HG02623 (cell line): Measurements from ENCODE around the gene MYOM1.
"Not testable (repeated sequence)": the region's sequence is repeated elsewhere in the genome, so short reads cannot be mapped to it uniquely, and the experiment has no call there.

Experiments
- ATAC-seq: cut with Tn5 transposase; IDR thresholded peaks from one replicate; pipeline ENCODE4 v1.9.1; 2021; ENCODE audit warnings: moderate library complexity; ENCODE audit not compliant: unreplicated experiment

The MYOM1 gene

GRCh38 chr18:3041843-3042242, 177.9 kb downstream of the MYOM1 start:
- no peak for ATAC-seq

- ATAC-seq = no peak
Measured at GRCh38 chr18:3040881-3041280, 178.9 kb downstream of the MYOM1 start.

- no peak for ATAC-seq
Measured at GRCh38 chr18:3040173-3040572, 179.6 kb downstream of the MYOM1 start.

- ATAC-seq = peak; percentile 99
Measured at GRCh38 chr18:3037423-3037915, 182.3 kb downstream of the MYOM1 start.

GRCh38 chr18:3036108-3036507, 183.7 kb downstream of the MYOM1 start:
- no peak for ATAC-seq

GRCh38 chr18:3035635-3036034, 184.1 kb downstream of the MYOM1 start:
- ATAC-seq = no peak

GRCh38 chr18:3032721-3033120, 187.0 kb downstream of the MYOM1 start:
- no peak for ATAC-seq

DNA sequence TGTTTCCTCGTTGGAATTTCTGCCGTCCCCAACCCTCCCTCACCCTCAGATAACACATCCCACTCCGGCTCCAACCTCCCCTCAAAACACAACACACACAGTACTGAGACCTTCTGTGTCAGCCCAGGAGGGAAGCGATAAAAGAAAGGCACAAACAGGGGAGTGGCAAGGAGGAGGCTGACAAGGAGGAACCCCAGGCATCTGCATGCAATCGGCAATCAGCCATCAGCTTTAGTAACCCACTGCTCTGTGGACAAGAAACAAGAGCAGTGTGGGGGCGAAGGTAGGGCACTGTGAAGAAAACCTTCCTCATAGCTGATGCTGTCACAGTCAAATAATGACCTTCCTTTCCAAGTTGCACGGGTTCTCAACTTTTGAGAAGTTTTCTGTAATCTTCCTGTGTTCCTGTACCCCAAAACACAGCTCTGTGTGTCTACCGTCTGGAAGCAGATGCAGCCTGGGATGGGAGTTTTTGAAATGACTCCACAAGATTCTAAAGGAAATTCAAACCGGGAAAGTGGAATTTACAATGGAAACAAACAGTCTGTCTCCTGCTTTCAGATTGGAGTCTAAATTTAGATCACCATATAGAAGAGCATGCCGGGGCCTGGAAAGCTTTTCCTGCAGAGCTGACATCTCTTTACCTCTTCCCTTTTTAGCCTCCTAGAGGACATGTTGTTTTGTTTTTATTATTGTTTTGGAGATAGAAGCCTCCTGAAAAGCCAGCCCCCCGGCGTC, 190.4 kb downstream of the MYOM1 start:
- ATAC-seq = no peak

DNA sequence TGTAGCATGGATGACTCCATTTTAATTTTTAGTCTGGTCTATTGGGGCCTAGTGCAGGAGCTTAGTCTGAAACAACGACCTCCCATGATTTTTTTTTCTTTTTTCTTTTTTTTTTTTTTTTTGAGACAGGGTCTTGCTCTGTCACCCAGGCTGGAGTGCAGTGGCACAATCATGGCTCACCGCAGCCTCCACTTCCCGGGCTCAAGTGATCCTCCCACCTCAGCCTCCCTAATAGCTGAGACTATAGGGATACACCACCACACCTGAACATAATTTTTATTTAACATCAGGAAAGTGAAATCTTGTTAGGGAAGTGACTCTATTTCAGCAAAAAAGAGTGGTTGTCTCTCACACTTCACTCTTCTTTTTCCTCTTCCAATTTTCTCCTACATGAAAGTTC, 191.7 kb downstream of the MYOM1 start:
- ATAC-seq = not testable (repeated sequence)

DNA sequence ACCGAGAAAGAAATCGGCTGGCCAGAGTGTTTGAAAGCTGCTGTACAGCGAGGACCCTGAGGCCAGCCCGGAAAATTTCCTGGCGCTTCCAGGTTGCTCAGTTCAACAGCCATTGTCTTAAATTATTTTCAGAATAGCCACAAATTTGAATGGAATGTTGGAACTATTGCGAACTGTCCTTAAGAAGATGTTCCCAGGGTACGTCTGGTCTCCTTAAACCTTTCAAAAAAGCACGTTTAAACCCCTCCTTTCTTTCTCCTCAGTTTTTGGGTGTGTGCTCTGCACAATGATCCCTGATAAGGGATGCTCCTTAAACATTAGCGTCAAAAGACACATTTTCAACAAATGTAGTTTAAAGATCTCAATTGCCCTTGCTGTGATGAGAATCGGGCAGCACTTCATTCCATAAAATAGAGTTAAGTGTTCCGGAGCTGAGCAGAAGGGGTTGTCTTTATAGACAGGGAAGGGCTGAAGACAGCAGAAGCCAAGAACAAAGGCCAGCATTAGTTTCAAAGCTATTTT, 192.3 kb downstream of the MYOM1 start:
- ATAC-seq = no peak

DNA sequence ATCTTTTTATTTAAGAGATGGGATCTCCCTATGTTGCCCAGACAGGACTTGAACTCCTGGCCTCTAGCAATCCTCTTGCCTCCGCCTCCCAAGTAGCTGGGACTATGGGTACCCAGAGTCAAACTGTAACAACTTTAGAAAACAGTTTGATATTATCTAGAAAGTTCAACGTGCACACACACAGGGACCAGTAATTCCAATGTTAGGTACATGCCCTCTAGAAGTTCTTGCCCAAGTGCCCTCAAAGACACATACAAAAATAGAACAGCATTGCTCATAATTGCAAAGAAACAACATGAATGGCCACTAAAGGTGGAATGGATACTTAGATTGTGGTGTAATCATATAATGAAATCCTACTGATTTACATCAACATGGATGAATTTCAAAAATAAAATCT, 194.2 kb downstream of the MYOM1 start:
- no peak for ATAC-seq

DNA sequence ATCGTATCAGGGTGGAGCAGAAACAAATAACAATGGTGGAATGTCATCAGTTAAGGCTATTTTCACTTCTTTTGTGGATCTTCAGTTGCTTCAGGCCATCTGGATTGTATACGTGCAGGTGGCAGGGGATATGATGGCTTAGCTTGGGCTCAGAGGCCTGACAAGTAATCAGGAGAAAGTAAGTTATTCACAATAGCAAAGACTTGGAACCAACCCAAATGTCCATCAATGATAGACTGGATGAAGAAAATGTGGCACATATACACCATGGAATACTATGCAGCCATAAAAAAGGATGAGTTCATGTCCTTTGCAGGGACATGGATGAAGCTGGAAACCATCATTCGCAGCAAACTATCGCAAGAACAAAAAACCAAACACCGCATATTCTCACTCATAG, 196.2 kb downstream of the MYOM1 start:
- not testable (repeated sequence) for ATAC-seq
